ENCODE measurements around the gene UBE2V1.
A peak's percentile ranks its signal among the peaks of the same experiment; 100 is the strongest.
"Not testable (repeated sequence)": the region's sequence is repeated elsewhere in the genome, so short reads cannot be mapped to it uniquely, and the experiment has no call there.

Gene UBE2V1

GRCh38 chr20:50141811-50142561 is 29.0 kb upstream of the UBE2V1 start:
- no peak for DNase-seq (ENCODE audit: low read depth)
- H3K4me3 ChIP-seq (ENCODE audit: control insufficient read depth, low read depth, low read length) = no peak overlapping the region
- no peak for TF ChIP-seq CTCF (conservative IDR thresholded peaks at IDR 0.05; ENCODE audit: control insufficient read depth, insufficient read depth, low read depth, low read length)

- TF ChIP-seq CTCF (conservative IDR thresholded peaks at IDR 0.05; ENCODE audit: control insufficient read depth, insufficient read depth, low read depth, low read length) = no peak
- DNase-seq (ENCODE audit: low read depth) = no peak
- no peak overlapping the region for H3K4me3 ChIP-seq (ENCODE audit: control insufficient read depth, low read depth, low read length)
These were observed 28.2 kb upstream of the UBE2V1 start for GRCh38 chr20:50141018-50141675.

- no peak overlapping the region for H3K4me3 ChIP-seq (ENCODE audit: control insufficient read depth, low read depth, low read length)
- no peak for TF ChIP-seq CTCF (conservative IDR thresholded peaks at IDR 0.05; ENCODE audit: control insufficient read depth, insufficient read depth, low read depth, low read length)
- no peak for DNase-seq (ENCODE audit: low read depth)
These were observed 27.4 kb upstream of the UBE2V1 start for GRCh38 chr20:50140339-50140859.

- no peak for TF ChIP-seq CTCF (conservative IDR thresholded peaks at IDR 0.05; ENCODE audit: control insufficient read depth, insufficient read depth, low read depth, low read length)
- H3K4me3 ChIP-seq (ENCODE audit: control insufficient read depth, low read depth, low read length) = no peak overlapping the region
- no peak for DNase-seq (ENCODE audit: low read depth)
These were observed 25.8 kb upstream of the UBE2V1 start for GRCh38 chr20:50138479-50139393.

- no peak for TF ChIP-seq CTCF (conservative IDR thresholded peaks at IDR 0.05; ENCODE audit: control insufficient read depth, insufficient read depth, low read depth, low read length)
- DNase-seq (ENCODE audit: low read depth) = no peak
These were observed 25.1 kb upstream of the UBE2V1 start for GRCh38 chr20:50138120-50138478.

GRCh38 chr20:50137702-50138101 is 24.8 kb upstream of the UBE2V1 start:
- H3K4me3 ChIP-seq (ENCODE audit: control insufficient read depth, low read depth, low read length) = not testable (repeated sequence)
- peak; percentile 79 for DNase-seq (ENCODE audit: low read depth)

More at GRCh38 chr20:50138120-50138478, 25.1 kb upstream of the UBE2V1 start:
- H3K4me3 ChIP-seq (ENCODE audit: control insufficient read depth, low read depth, low read length) = no peak overlapping the region
